RPMI8226 (cell line): ENCODE measurements around the gene PSME3IP1.

Source experiments
- DNase-seq: peaks from one replicate; pipeline ENCODE4 v3.0.0-alpha.2; 2015

Gene PSME3IP1

GRCh38 chr16:57166951-57167350 is 18.9 kb downstream of the PSME3IP1 start:
- peak; percentile 83 for DNase-seq

- no peak for DNase-seq
Measured at GRCh38 chr16:57166451-57166850, 19.4 kb downstream of the PSME3IP1 start.

- DNase-seq = peak; percentile 87
Measured at GRCh38 chr16:57165938-57166337, 19.9 kb downstream of the PSME3IP1 start.

- no peak for DNase-seq
Measured at GRCh38 chr16:57165483-57165882, 20.4 kb downstream of the PSME3IP1 start.

GRCh38 chr16:57163842-57164241 is 22.0 kb downstream of the PSME3IP1 start:
- no peak for DNase-seq

- no peak for DNase-seq
Measured at GRCh38 chr16:57159447-57159846, 26.4 kb downstream of the PSME3IP1 start.

GRCh38 chr16:57157533-57157932 is 28.3 kb downstream of the PSME3IP1 start:
- no peak for DNase-seq

- no peak for DNase-seq
Measured at GRCh38 chr16:57156351-57156703, 29.5 kb downstream of the PSME3IP1 start.

GRCh38 chr16:57155702-57156350 is 30.0 kb downstream of the PSME3IP1 start:
- DNase-seq = no peak

- no peak for DNase-seq
Measured at GRCh38 chr16:57153841-57154240, 32.0 kb downstream of the PSME3IP1 start.

GRCh38 chr16:57152096-57153093 is 33.4 kb downstream of the PSME3IP1 start:
- no peak for DNase-seq

- no peak for DNase-seq
Measured at GRCh38 chr16:57151369-57151768, 34.5 kb downstream of the PSME3IP1 start.

GRCh38 chr16:57150682-57151330 is 35.0 kb downstream of the PSME3IP1 start:
- DNase-seq = no peak

GRCh38 chr16:57149391-57149790 is 36.4 kb downstream of the PSME3IP1 start:
- DNase-seq = no peak

- no peak for DNase-seq
Measured at GRCh38 chr16:57148481-57148880, 37.4 kb downstream of the PSME3IP1 start.

GRCh38 chr16:57147381-57148221 is 38.2 kb downstream of the PSME3IP1 start:
- DNase-seq = no peak

- DNase-seq = peak; percentile 41
Measured at GRCh38 chr16:57146735-57147134, 39.1 kb downstream of the PSME3IP1 start.

GRCh38 chr16:57146040-57146647 is 39.7 kb downstream of the PSME3IP1 start:
- DNase-seq = no peak

- DNase-seq = no peak
Measured at GRCh38 chr16:57145046-57146021, 40.5 kb downstream of the PSME3IP1 start.

GRCh38 chr16:57144027-57144426 is 41.8 kb downstream of the PSME3IP1 start:
- no peak for DNase-seq
